ENCODE results near the gene PIWIL4. TPM values are rescaled to one million over a fixed set of nuclear protein-coding genes. Genes with fewer than 3 reads are reported as not detected.

The PIWIL4 gene
- total and polyA plus RNA-seq, 2 of the 8 experiments (the other 6 are each of a cell fraction or from before 2014, with no cell fraction given), result 0.51 to 0.52 TPM

DNA sequence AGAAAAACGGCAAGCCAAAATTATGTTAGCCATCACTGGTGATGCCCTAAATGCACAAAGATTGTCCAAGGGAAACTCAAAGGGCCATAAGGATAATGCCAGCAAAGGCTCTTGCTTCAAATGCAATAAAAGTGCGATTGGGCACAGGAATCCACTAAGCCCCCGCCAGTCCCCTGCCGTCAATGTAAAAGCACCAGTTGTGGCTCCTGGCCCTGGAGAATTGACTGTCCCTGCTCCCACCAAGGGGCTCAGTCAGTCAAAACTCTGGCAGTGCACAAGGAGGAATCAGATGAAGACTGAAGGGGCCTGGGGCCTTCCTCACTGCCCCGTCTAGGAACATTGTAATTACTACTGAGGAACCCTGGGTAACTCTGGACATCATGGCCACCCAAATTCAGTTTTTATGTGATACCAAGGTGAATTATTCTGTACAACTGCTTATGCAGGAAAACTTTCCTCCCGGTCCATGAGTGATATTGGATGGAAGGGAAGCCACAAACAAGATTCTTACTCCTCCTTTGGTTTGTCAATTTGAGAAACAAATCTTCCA is 85.6 kb downstream of the PIWIL4 start:
- Histone ChIP-seq H3K27ac (ENCODE audit: low read depth, low read length) (no peak overlapping the region), H2BK5ac (ENCODE audit: low read depth, low read length) (peak overlapping the region; percentile 95; the same call in 1 of the 2 replicates), H3K14ac (ENCODE audit: insufficient read length) (no peak overlapping the region), H3K4me2 (ENCODE audit: insufficient read depth in 1 of 2, low read depth in 2 of 2, low read length in 2 of 2) (peak overlapping the region; percentile 51), H2BK20ac (ENCODE audit: low read length) (0 out of 2 replicates have a peak overlapping the region, but pooled peaks have one; percentile 21), H3K36me3 (ENCODE audit: control insufficient read depth in 2 of 4, insufficient read depth in 4 of 4, low read length in 3 of 4) (peaks cover 0 to 14% (median 4%) of the 10 kb centered on the region in 4 experiments; a peak in 5 of 8 replicates), H3K56ac (replicated peaks; ENCODE audit: insufficient read length, low read depth, low read length) (no peak overlapping the region), H3K9me3 (ENCODE audit: insufficient read depth in 2 of 2, low read depth in 1 of 2, low read length in 1 of 2) (no peaks in the 10 kb centered on the region), H3K4me3 (ENCODE audit: extremely low read depth in 1 of 4, insufficient read depth in 2 of 4, low read depth in 3 of 4, low read length in 4 of 4) (peak overlapping the region in 1 of 4 experiments; percentile 62; a peak in 2 of 8 replicates), H3K23me2 (ENCODE audit: low read depth, low read length) (no peaks in the 10 kb centered on the region), H3K79me1 (ENCODE audit: low read depth, low read length) (peaks cover 2% of the 10 kb centered on the region; the same call in 1 of the 2 replicates), H3K4ac (replicated peaks; ENCODE audit: insufficient read length, low read depth, low read length) (no peak overlapping the region), H4K8ac (ENCODE audit: extremely low read depth, insufficient read depth, low read length) (no peak overlapping the region), H3K4me1 (replicated peaks in 1 of 4; ENCODE audit: control insufficient read depth in 3 of 4, insufficient read depth in 4 of 4, low read length in 3 of 4) (peaks cover 10 to 35% (median 22%) of the 10 kb centered on the region in 4 experiments; a peak in 6 of 7 replicates), H3K18ac (ENCODE audit: extremely low read depth, low read length) (peak overlapping the region; percentile 75), H3K9ac (replicated peaks in 1 of 4; ENCODE audit: extremely low read depth in 1 of 4, low read depth in 3 of 4, low read length in 3 of 4) (no peak overlapping the region), H3K27me3 (replicated peaks in 1 of 4; ENCODE audit: control insufficient read depth in 3 of 4, extremely low read depth in 1 of 4, insufficient read depth in 3 of 4, low read length in 3 of 4) (no peaks in the 10 kb centered on the region), H2AK5ac (ENCODE audit: low read depth, low read length) (no peak overlapping the region; the same call in 1 of the 2 replicates), H3K79me2 (ENCODE audit: control insufficient read depth in 1 of 2, insufficient read depth in 2 of 2, low read length in 2 of 2) (peaks cover 0 to 45% of the 10 kb centered on the region in 2 experiments; a peak in 2 of 4 replicates), H2BK120ac (replicated peaks; ENCODE audit: low read depth, low read length) (peak overlapping the region; percentile 81), H4K91ac (replicated peaks; ENCODE audit: insufficient read length, low read length) (no peak overlapping the region), H2BK15ac (ENCODE audit: low read length) (no peak overlapping the region; the same call in 1 of the 2 replicates), H2AFZ (ENCODE audit: low read length) (no peak overlapping the region), H3K23ac (ENCODE audit: insufficient read length) (no peak overlapping the region), H4K20me1 (replicated peaks in 1 of 2; ENCODE audit: control insufficient read depth in 1 of 2, insufficient read depth in 2 of 2, low read length in 2 of 2) (no peaks in the 10 kb centered on the region), H4K5ac (ENCODE audit: insufficient read length, low read depth, low read length) (no peak overlapping the region), H2BK12ac (ENCODE audit: low read depth, low read length) (no peak overlapping the region)
- TF ChIP-seq CBX8 (IDR thresholded peaks at IDR 0.05; ENCODE audit: borderline replicate concordance, low read depth, low read length) (no peak), POLR2AphosphoS5 (IDR thresholded peaks at IDR 0.05; ENCODE audit: low read depth, low read length) (0 out of 2 replicates have a peak, but pooled peaks have one; percentile 33), CTCF (IDR thresholded peaks at IDR 0.05; ENCODE audit: control extremely low read depth in 1 of 3, insufficient read depth in 1 of 3, low read depth in 1 of 3, low read length in 3 of 3) (no peak), POLR2A (IDR thresholded peaks at IDR 0.05; ENCODE audit: control extremely low read depth in 1 of 2, low read depth in 2 of 2, low read length in 2 of 2) (peak in 1 of 2 experiments; percentile 60; a peak in 1 of 3 replicates), TCF12 (IDR thresholded peaks at IDR 0.05; ENCODE audit: low read depth, low read length) (no peak), RNF2 (IDR thresholded peaks at IDR 0.05; ENCODE audit: borderline replicate concordance, low read depth, low read length, missing control alignments, poor library complexity, severe bottlenecking) (no peak), CREB1 (IDR thresholded peaks at IDR 0.05) (no peak)
- TF ChIP-seq, protein P1, sequence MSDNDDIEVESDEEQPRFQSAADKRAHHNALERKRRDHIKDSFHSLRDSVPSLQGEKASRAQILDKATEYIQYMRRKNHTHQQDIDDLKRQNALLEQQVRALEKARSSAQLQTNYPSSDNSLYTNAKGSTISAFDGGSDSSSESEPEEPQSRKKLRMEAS (IDR thresholded peaks at IDR 0.05), result no peak
- CTCF ChIA-PET (ENCODE audit: partially characterized antibody), result interaction anchor here (1.5 to 2.4 kb wide), 2 partner anchors 29 to 89 kb away, joined by 5 to 6 read pairs; no protein-coding TSS in a partner anchor
- peak; percentile 13 for FAIRE-seq
- peak in 1 of 2 experiments; percentile 43 for DNase-seq (ENCODE audit: low read depth in 1 of 2, low spot score in 2 of 2)
- POLR2A ChIA-PET (ENCODE audit: partially characterized antibody), result interaction anchor here (0.6 to 11.5 kb wide), 15 partner anchors 9 to 160 kb away, joined by 3 to 167 read pairs (median 4); partner anchors contain the start of gene AMOTL1
- WGBS, 2 experiments (ENCODE audit: extremely low coverage in 1 of 2, insufficient coverage in 1 of 2, insufficient read length in 1 of 2, insufficient replicate concordance in 2 of 2, low coverage in 1 of 2, low lambda C conversion rate in 2 of 2, missing lambda C conversion rate in 1 of 2), result 90% methylated on average over 6 of the region's 6 CpGs; no CpG with 5 or more reads in 1 of the 2 experiments
